H9 (cell line): ENCODE data around the gene TMEM31. TPM values are rescaled to one million over a fixed set of nuclear protein-coding genes. Genes with fewer than 3 reads are reported as not detected.

Experiments used
- DNase-seq: peaks from one replicate; pipeline ENCODE4 v3.0.0-alpha.2; 2017
- H2AFZ ChIP-seq: one replicate; pipeline ENCODE4 v1.6.1; 2013; ENCODE audit warnings: mild to moderate bottlenecking, low read length, control low read depth, moderate library complexity
- H2AK5ac ChIP-seq: 2 replicates; pipeline ENCODE4 v1.6.1; 2013; ENCODE audit warnings: low read length, control low read depth, mixed read lengths; ENCODE audit not compliant: insufficient read length
- H2BK120ac ChIP-seq: one replicate; pipeline ENCODE4 v1.6.1; 2013; ENCODE audit warnings: low read depth, mild to moderate bottlenecking, low read length, control low read depth, inconsistent platforms; ENCODE audit not compliant: poor library complexity, severe bottlenecking
- H2BK12ac ChIP-seq: 2 replicates; pipeline ENCODE4 v1.6.1; 2013; ENCODE audit warnings: low read length, control low read depth, mixed read lengths, low read depth; ENCODE audit not compliant: insufficient read length
- H2BK15ac ChIP-seq: 2 replicates; pipeline ENCODE4 v1.6.1; 2013; ENCODE audit warnings: low read depth, low read length, control low read depth
- H2BK20ac ChIP-seq: one replicate; pipeline ENCODE4 v1.6.1; 2013; ENCODE audit warnings: low read depth, mild to moderate bottlenecking, low read length, control low read depth, inconsistent platforms; ENCODE audit not compliant: poor library complexity, severe bottlenecking
- H2BK5ac ChIP-seq: 2 replicates; pipeline ENCODE4 v1.6.1; 2013; ENCODE audit warnings: low read length, control low read depth, mixed read lengths; ENCODE audit not compliant: insufficient read length
- H3K14ac ChIP-seq: 2 replicates; pipeline ENCODE4 v1.6.1; 2013; ENCODE audit warnings: low read length, control low read depth; ENCODE audit not compliant: insufficient read depth
- H3K18ac ChIP-seq: 2 replicates; pipeline ENCODE4 v1.6.1; 2013; ENCODE audit warnings: low read depth, mild to moderate bottlenecking, mixed read lengths, low read length, control low read depth; ENCODE audit not compliant: insufficient read length
- H3K23ac ChIP-seq: 2 replicates; pipeline ENCODE4 v1.6.1; 2013; ENCODE audit warnings: low read length, control low read depth, mixed read lengths, low read depth; ENCODE audit not compliant: insufficient read length
- H3K23me2 ChIP-seq: 2 replicates; pipeline ENCODE4 v1.6.1; 2013; ENCODE audit warnings: low read depth, mild to moderate bottlenecking, mixed read lengths, low read length, control low read depth; ENCODE audit not compliant: insufficient read length, poor library complexity, severe bottlenecking
- H3K27ac ChIP-seq: 2 replicates; pipeline ENCODE4 v1.5.1; 2013; ENCODE audit warnings: low read length, control low read depth, mixed read lengths, low read depth; ENCODE audit not compliant: insufficient read length
- H3K27me3 ChIP-seq: 2 replicates; pipeline ENCODE4 v1.6.1; 2013; ENCODE audit warnings: low read length, control low read depth, inconsistent platforms; ENCODE audit not compliant: insufficient read depth
- H3K4ac ChIP-seq: 2 replicates; pipeline ENCODE4 v1.6.1; 2013; ENCODE audit warnings: low read depth, mild to moderate bottlenecking, control low read depth, inconsistent platforms, low read length, moderate library complexity
- H3K4me1 ChIP-seq: 2 replicates; pipeline ENCODE4 v1.6.1; 2013; ENCODE audit warnings: low read length, control low read depth, inconsistent platforms; ENCODE audit not compliant: insufficient read depth
- H3K4me2 ChIP-seq: 2 replicates; pipeline ENCODE4 v1.6.1; 2013; ENCODE audit warnings: low read length, control low read depth, mixed read lengths; ENCODE audit not compliant: insufficient read length, insufficient read depth
- H3K56ac ChIP-seq: 2 replicates; pipeline ENCODE4 v1.6.1; 2013; ENCODE audit warnings: low read depth, mild to moderate bottlenecking, mixed read lengths, low read length, control low read depth; ENCODE audit not compliant: insufficient read length
- H3K79me1 ChIP-seq: 2 replicates; pipeline ENCODE4 v1.6.1; 2013; ENCODE audit warnings: low read depth, mild to moderate bottlenecking, moderate library complexity, low read length, control low read depth, inconsistent platforms; ENCODE audit not compliant: insufficient read depth, poor library complexity, severe bottlenecking
- H3K79me2 ChIP-seq: 2 replicates; pipeline ENCODE4 v1.6.1; 2013; ENCODE audit warnings: low read length, control low read depth, inconsistent platforms; ENCODE audit not compliant: insufficient read depth
- H3K9ac ChIP-seq: 2 replicates; pipeline ENCODE4 v1.6.1; 2013; ENCODE audit warnings: low read length, control low read depth, mixed read lengths; ENCODE audit not compliant: insufficient read length; ENCODE audit errors: extremely low read depth
- H3K9me3 ChIP-seq: one replicate; pipeline ENCODE4 v1.6.1; 2013; ENCODE audit warnings: low read depth, low read length, inconsistent platforms; ENCODE audit not compliant: control insufficient read depth
- H3T11ph ChIP-seq: one replicate; pipeline ENCODE4 v1.6.1; 2013; ENCODE audit warnings: mild to moderate bottlenecking, low read length, control low read depth, inconsistent platforms
- H4K20me1 ChIP-seq: one replicate; pipeline ENCODE4 v1.6.1; 2013; ENCODE audit not compliant: control insufficient read depth, insufficient read length, insufficient read depth
- H4K5ac ChIP-seq: 2 replicates; pipeline ENCODE4 v1.6.1; 2013; ENCODE audit warnings: low read depth, mild to moderate bottlenecking, mixed read lengths, low read length, control low read depth; ENCODE audit not compliant: insufficient read length
- H4K8ac ChIP-seq: replicated peaks from 2 replicates; pipeline ENCODE4 v1.6.1; 2013; ENCODE audit warnings: low read length, control low read depth, mixed read lengths, low read depth; ENCODE audit not compliant: insufficient read length
- H4K91ac ChIP-seq: 2 replicates; pipeline ENCODE4 v1.6.1; 2013; ENCODE audit warnings: low read depth, mild to moderate bottlenecking, moderate library complexity, mixed read lengths, low read length, control low read depth; ENCODE audit not compliant: insufficient read length
- H3K27ac Mint-ChIP-seq, 3 experiments: 2 replicates in 2 of 3; 3 replicates in 1 of 3; pipeline ENCODE4 v1.8.0; 2020 to 2021; ENCODE audit warnings: mixed read lengths in 3 of 3, mild to moderate bottlenecking in 1 of 3, moderate library complexity in 1 of 3
- H3K27me3 Mint-ChIP-seq: 2 replicates; pipeline ENCODE4 v1.8.0; 2021; ENCODE audit warnings: low read depth, mild to moderate bottlenecking, moderate library complexity, mixed read lengths
- H3K36me3 Mint-ChIP-seq, 3 experiments: 2 replicates in 2 of 3; 3 replicates in 1 of 3; pipeline ENCODE4 v1.8.0; 2020 to 2021; ENCODE audit warnings: low read depth in 3 of 3, mixed read lengths in 3 of 3; ENCODE audit not compliant: insufficient read depth in 1 of 3
- H3K4me1 Mint-ChIP-seq, 2 experiments: 2 replicates each; pipeline ENCODE4 v1.8.0; 2020; ENCODE audit warnings: mixed read lengths in 2 of 2
- H3K4me3 Mint-ChIP-seq, 2 experiments: 2 replicates in 1 of 2; 3 replicates in 1 of 2; pipeline ENCODE4 v1.8.0; 2020 to 2021; ENCODE audit warnings: mild to moderate bottlenecking in 2 of 2, mixed read lengths in 2 of 2, moderate library complexity in 1 of 2
- H3K9me3 Mint-ChIP-seq, 2 experiments: 2 replicates in 1 of 2; 3 replicates in 1 of 2; pipeline ENCODE4 v1.8.0; 2020; ENCODE audit warnings: mild to moderate bottlenecking in 2 of 2, mixed read lengths in 2 of 2, moderate library complexity in 1 of 2
- CTCF ChIP-seq: fragments of 200-600 bp; sonication (generic); conservative IDR thresholded peaks from 3 replicates; pipeline ENCODE4 v1.8.0; 2021; ENCODE audit warnings: antibody characterized with exemption, mild to moderate bottlenecking
- WGBS: extraction: QIAGEN DNeasy Blood & Tissue Kit; methylation state at CpG from one replicate; pipeline ENCODE4 v1.1.7; 2013; ENCODE audit warnings: missing lambda C conversion rate, low lambda C conversion rate, mixed read lengths; ENCODE audit not compliant: insufficient read length; ENCODE audit errors: extremely low coverage; 5-methylcytosine and 5-hydroxymethylcytosine counted together
- total RNA-seq: library from RNA; stranded (reverse); gene quantifications from 2 replicates; pipeline ENCODE4 v1.2.1, GENCODE V29; 2021

The TMEM31 gene
- total RNA-seq, 1 experiment from 2014 or later = 0.55 TPM

DNA sequence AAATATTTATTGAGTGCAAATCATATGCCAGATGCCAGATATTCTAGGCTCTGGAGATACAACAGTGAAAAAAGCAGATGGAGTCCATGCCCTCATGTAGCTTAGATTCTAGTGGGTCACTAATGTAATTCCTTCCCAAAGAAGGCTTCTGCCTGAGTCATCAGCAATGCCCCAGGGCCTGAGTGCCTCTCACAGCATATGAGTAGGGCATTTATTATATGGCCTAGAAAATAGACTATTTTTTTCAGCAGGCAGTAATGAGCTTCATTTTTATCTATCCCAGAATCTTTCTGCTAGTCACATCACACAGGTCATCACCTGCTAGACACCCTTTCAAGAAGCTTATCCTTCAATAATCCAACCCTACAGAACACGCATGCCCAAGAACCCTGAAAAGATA lies 22.3 kb downstream of the TMEM31 start:
- Histone ChIP-seq H4K5ac (no peak overlapping the region), H2AFZ (no peak overlapping the region), H3K9me3 (no peaks in the 10 kb centered on the region), H2BK120ac (no peak overlapping the region), H3K4ac (no peak overlapping the region), H3K27me3 (no peaks in the 10 kb centered on the region), H3K27ac (no peak overlapping the region), H4K20me1 (no peaks in the 10 kb centered on the region), H2BK20ac (no peak overlapping the region), H3K9ac (no peak overlapping the region), H2BK5ac (no peak overlapping the region), H3K23ac (no peak overlapping the region), H3K18ac (no peak overlapping the region), H4K8ac (no peak overlapping the region), H3T11ph (no peak overlapping the region), H3K4me1 (peaks cover 20% of the 10 kb centered on the region; the same call in 1 of the 2 replicates), H2AK5ac (no peak overlapping the region), H3K4me2 (no peak overlapping the region), H3K23me2 (no peaks in the 10 kb centered on the region), H3K79me1 (no peaks in the 10 kb centered on the region), H2BK12ac (no peak overlapping the region), H3K79me2 (no peaks in the 10 kb centered on the region), H3K14ac (no peak overlapping the region), H3K56ac (no peak overlapping the region), H4K91ac (no peak overlapping the region), H2BK15ac (no peak overlapping the region)
- Mint-ChIP-seq H3K4me1 (peaks cover 40 to 51% of the 10 kb centered on the region in 2 experiments), H3K9me3 (peaks cover 0 to 37% of the 10 kb centered on the region in 2 experiments; a peak in 2 of 5 replicates), H3K27ac (no peak overlapping the region), H3K36me3 (no peaks in the 10 kb centered on the region), H3K27me3 (peaks cover 11% of the 10 kb centered on the region), H3K4me3 (no peak overlapping the region)
- WGBS = no CpG with 5 or more reads among the region's 1 CpG
- DNase-seq = no peak
- TF ChIP-seq CTCF = no peak
